HCT116 (cell line): Measurements from ENCODE around the gene USP24. TPM values are rescaled to one million over a fixed set of nuclear protein-coding genes. Genes with fewer than 3 reads are reported as not detected.

Source experiments
- ATAC-seq: fragments of 200-7000 bp; cut with Tn5 transposase; 2 replicates; pipeline ENCODE4 v1.9.1; 2020; ENCODE audit warnings: mild to moderate bottlenecking, moderate library complexity
- BruUV-seq: library from RNA; stranded (reverse); fragments of 400-500 nt; replicated peaks from 2 replicates; lab custom pipeline; 2021; lab: Mats Ljungman, UMichigan
- CTCF ChIA-PET: fragments of 300-600 bp; sonication (Branson Sonifier 250); formaldehyde crosslinking; loops from one replicate; lab custom pipeline; 2021; ENCODE audit warnings: antibody characterized with exemption; lab: Charles Lee
- POLR2A ChIA-PET: fragments of 300-600, 350-600 bp; sonication (Branson Sonifier 250); formaldehyde crosslinking; loops from one replicate; lab custom pipeline; 2021; ENCODE audit warnings: antibody characterized with exemption; lab: Charles Lee
- RAD21 ChIA-PET, 2 experiments: fragments of 300-600 bp; sonication (Branson Sonifier 250); formaldehyde crosslinking; loops; one replicate each; lab custom pipeline; 2023; ENCODE audit warnings: low total read pairs in 2 of 2; ENCODE audit not compliant: uncharacterized antibody in 2 of 2, unreplicated experiment in 2 of 2, low non-redundant PET in 1 of 2; lab: Charles Lee
- DNase-seq: peaks from one replicate; pipeline ENCODE4 v3.0.0-alpha.2; 2010; ENCODE audit warnings: low read depth, low spot score
- H2AFZ ChIP-seq: fragments of 200-600 bp; shearing (Covaris generic), sonication (generic); 2 replicates; pipeline ENCODE4 v1.6.1; 2017; ENCODE audit warnings: low read depth, mixed run types, mixed read lengths, antibody characterized with exemption, low read length; ENCODE audit not compliant: poor library complexity, severe bottlenecking
- H3K27ac ChIP-seq: 2 replicates; pipeline ENCODE4 v1.5.1; 2012; ENCODE audit warnings: low read depth, low read length
- H3K27me3 ChIP-seq: fragments of 200-600 bp; sonication (generic); 2 replicates; pipeline ENCODE4 v1.6.1; 2016; ENCODE audit warnings: mixed run types, low read length, mixed read lengths; ENCODE audit not compliant: insufficient read depth
- H3K36me3 ChIP-seq, 2 experiments: fragments of 200-500 bp in 1 of 2; fragments of 200-600 bp in 1 of 2; sonication (Bioruptor generic) in 1 of 2; sonication (generic) in 1 of 2; 2 replicates each; pipeline versions ENCODE4 v1.5.1 to v1.6.1; 2014 to 2016; ENCODE audit warnings: low read length in 2 of 2, inconsistent platforms in 1 of 2, mixed read lengths in 1 of 2, mixed run types in 1 of 2; ENCODE audit not compliant: insufficient read depth in 2 of 2, control insufficient read depth in 1 of 2
- H3K4me1 ChIP-seq, 2 experiments: fragments of 200-600 bp in 1 of 2; sonication (generic) in 1 of 2; 2 replicates each; pipeline versions ENCODE4 v1.5.1 to v1.6.1; 2012 to 2017; ENCODE audit warnings: low read length in 2 of 2, inconsistent platforms in 1 of 2, mild to moderate bottlenecking in 1 of 2, mixed read lengths in 1 of 2, mixed run types in 1 of 2, moderate library complexity in 1 of 2; ENCODE audit not compliant: insufficient read depth in 2 of 2, control insufficient read depth in 1 of 2
- H3K4me2 ChIP-seq: fragments of 200-600 bp; sonication (generic); 2 replicates; pipeline ENCODE4 v1.6.1; 2017; ENCODE audit warnings: mixed run types, low read length, mixed read lengths
- H3K4me3 ChIP-seq, 2 experiments: fragments of 200-600 bp in 1 of 2; sonication (generic) in 1 of 2; replicated peaks in 1 of 2; 2 replicates each; pipeline ENCODE4 v1.5.1; 2011 to 2016; ENCODE audit warnings: low read length in 2 of 2, control low read depth in 1 of 2, low read depth in 1 of 2, mild to moderate bottlenecking in 1 of 2, mixed read lengths in 1 of 2, mixed run types in 1 of 2
- H3K79me2 ChIP-seq: fragments of 200-600 bp; sonication (generic); 2 replicates; pipeline ENCODE4 v1.6.1; 2017; ENCODE audit warnings: mild to moderate bottlenecking, mixed run types, low read length, moderate library complexity, mixed read lengths; ENCODE audit not compliant: insufficient read depth
- H3K9ac ChIP-seq: fragments of 200-600 bp; sonication (generic); 2 replicates; pipeline ENCODE4 v1.6.1; 2016; ENCODE audit warnings: low read length, mixed read lengths
- H3K9me2 ChIP-seq: fragments of 200-600 bp; sonication (generic), shearing (Covaris generic); 2 replicates; pipeline ENCODE4 v1.6.1; 2017; ENCODE audit warnings: mixed run types, mild to moderate bottlenecking, moderate library complexity; ENCODE audit not compliant: insufficient read depth
- H3K9me3 ChIP-seq, 2 experiments: fragments of 200-500 bp in 1 of 2; fragments of 200-600 bp in 1 of 2; sonication (Bioruptor generic) in 1 of 2; sonication (generic) in 1 of 2; 2 replicates each; pipeline ENCODE4 v1.6.1; 2014 to 2017; ENCODE audit warnings: low read length in 2 of 2, mixed read lengths in 2 of 2, inconsistent platforms in 1 of 2, low read depth in 1 of 2, mild to moderate bottlenecking in 1 of 2, mixed run types in 1 of 2, moderate library complexity in 1 of 2; ENCODE audit not compliant: control insufficient read depth in 1 of 2, insufficient read depth in 1 of 2
- H4K20me1 ChIP-seq: fragments of 200-600 bp; sonication (generic), shearing (Covaris generic); 2 replicates; pipeline ENCODE4 v1.6.1; 2017; ENCODE audit warnings: mixed run types, mild to moderate bottlenecking, moderate library complexity; ENCODE audit not compliant: insufficient read depth
- CBX3 ChIP-seq: IDR thresholded peaks from 2 replicates; pipeline ENCODE4 v1.6.1; 2012; ENCODE audit warnings: low read depth
- CEBPB ChIP-seq: IDR thresholded peaks from 2 replicates; pipeline ENCODE4 v1.6.1; 2012; ENCODE audit warnings: low read depth
- EGR1 ChIP-seq: IDR thresholded peaks from 2 replicates; pipeline ENCODE4 v1.6.1; 2012; ENCODE audit warnings: low read depth
- ELF1 ChIP-seq: IDR thresholded peaks from 2 replicates; pipeline ENCODE4 v1.6.1; 2012; ENCODE audit warnings: low read depth, borderline replicate concordance
- EZH2 ChIP-seq: fragments of 200-600 bp; sonication (generic); IDR thresholded peaks from 2 replicates; pipeline ENCODE4 v1.6.1; 2017; ENCODE audit warnings: antibody characterized with exemption, mixed run types
- EZH2phosphoT487 ChIP-seq: fragments of 200-600 bp; IDR thresholded peaks from 2 replicates; pipeline ENCODE4 v1.6.1; 2018; ENCODE audit warnings: antibody characterized with exemption, borderline replicate concordance
- FOSL1 ChIP-seq: IDR thresholded peaks from 2 replicates; pipeline ENCODE4 v1.6.1; 2012; ENCODE audit warnings: low read depth
- POLR2AphosphoS5 ChIP-seq: IDR thresholded peaks from 2 replicates; pipeline ENCODE4 v1.6.1; 2011; ENCODE audit warnings: mild to moderate bottlenecking, low read depth, low read length, moderate library complexity
- RAD21 ChIP-seq: IDR thresholded peaks from 2 replicates; pipeline ENCODE4 v1.6.1; 2012; ENCODE audit warnings: low read depth, mild to moderate bottlenecking
- SIN3A ChIP-seq: IDR thresholded peaks from 2 replicates; pipeline ENCODE4 v1.6.1; 2012; ENCODE audit warnings: low read depth
- SRF ChIP-seq: IDR thresholded peaks from 2 replicates; pipeline ENCODE4 v1.6.1; 2012; ENCODE audit warnings: low read depth
- YY1 ChIP-seq: IDR thresholded peaks from 2 replicates; pipeline ENCODE4 v1.6.1; 2011; ENCODE audit warnings: low read length, low read depth, moderate library complexity, mild to moderate bottlenecking; ENCODE audit not compliant: insufficient replicate concordance; ENCODE audit errors: extremely low read depth
- ZFX ChIP-seq: fragments of 450-650 bp; IDR thresholded peaks from 2 replicates; pipeline ENCODE4 v1.6.1; 2017
- ZNF274 ChIP-seq: fragments of 200-500 bp; sonication (Bioruptor generic); IDR thresholded peaks from 2 replicates; pipeline ENCODE4 v1.6.1; 2014; ENCODE audit warnings: mild to moderate bottlenecking, low read depth, low read length, inconsistent platforms
- intact Hi-C: fragments of 100-400 bp; cut with micrococcal nuclease; formaldehyde crosslinking; loops from 2 replicates; pipeline ENCODE4 v1.10.0; 2022
- total RNA-seq: library from RNA; stranded (reverse); gene quantifications from one replicate; pipeline ENCODE4 v1.2.1, GENCODE V29; 2021; ENCODE audit not compliant: unreplicated experiment
- TF ChIP-seq, protein P1 (sequence below): IDR thresholded peaks from 2 replicates; pipeline ENCODE4 v1.6.1; 2012
- TF ChIP-seq, protein P2 (sequence below): IDR thresholded peaks from 2 replicates; pipeline ENCODE4 v1.6.1; 2011; ENCODE audit warnings: mild to moderate bottlenecking, low read length, moderate library complexity; ENCODE audit not compliant: insufficient replicate concordance; ENCODE audit errors: extremely low read depth
- TF ChIP-seq, protein P3 (sequence below): IDR thresholded peaks from 2 replicates; pipeline ENCODE4 v1.6.1; 2012; ENCODE audit warnings: low read depth
- TF ChIP-seq, protein P4 (sequence below): IDR thresholded peaks from 2 replicates; pipeline ENCODE4 v1.6.1; 2012
- TF ChIP-seq, protein P5 (sequence below), 3 experiments: fragments of 200-600 bp in 1 of 3; sonication (generic) in 1 of 3; IDR thresholded peaks in 2 of 3; conservative IDR thresholded peaks in 1 of 3; 2 replicates each; pipeline ENCODE4 v1.5.1; 2012 to 2017; ENCODE audit warnings: low read depth in 2 of 3, low read length in 2 of 3, antibody characterized with exemption in 1 of 3, borderline replicate concordance in 1 of 3, control low read depth in 1 of 3, mild to moderate bottlenecking in 1 of 3, mixed read lengths in 1 of 3, mixed run types in 1 of 3, moderate library complexity in 1 of 3; ENCODE audit not compliant: insufficient read depth in 1 of 3

Gene USP24
- total RNA-seq, 1 experiment from 2014 or later, result 34.2 TPM

DNA sequence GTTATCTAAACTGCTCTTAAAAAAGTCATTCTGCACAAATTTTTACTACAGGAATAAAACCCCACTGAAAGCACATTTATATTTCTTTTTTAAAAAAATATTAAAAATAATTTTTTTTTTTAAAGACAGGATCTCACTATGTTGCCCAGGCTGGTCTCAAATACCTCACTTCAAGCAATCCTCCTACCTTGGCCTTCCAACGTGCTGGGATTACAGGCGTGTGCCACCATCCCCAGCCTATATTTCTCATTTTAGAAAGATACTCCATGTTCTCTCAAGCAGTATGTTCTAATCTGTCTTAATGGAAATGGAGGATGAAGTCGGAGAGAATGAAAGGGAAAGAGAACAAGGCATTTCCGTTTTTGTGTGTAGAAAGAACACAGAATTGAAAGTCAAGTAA is 17.1 kb downstream of the USP24 start:
- intact Hi-C loops, result no loop called here
- no peak for TF ChIP-seq CEBPB
- TF ChIP-seq, protein P1, sequence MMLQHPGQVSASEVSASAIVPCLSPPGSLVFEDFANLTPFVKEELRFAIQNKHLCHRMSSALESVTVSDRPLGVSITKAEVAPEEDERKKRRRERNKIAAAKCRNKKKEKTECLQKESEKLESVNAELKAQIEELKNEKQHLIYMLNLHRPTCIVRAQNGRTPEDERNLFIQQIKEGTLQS, result no peak
- no peak for TF ChIP-seq SRF
- no peak for TF ChIP-seq POLR2AphosphoS5
- no peak for TF ChIP-seq ELF1
- no peak for TF ChIP-seq EZH2phosphoT487
- TF ChIP-seq EGR1, result no peak
- TF ChIP-seq RAD21, result no peak
- TF ChIP-seq, protein P2, sequence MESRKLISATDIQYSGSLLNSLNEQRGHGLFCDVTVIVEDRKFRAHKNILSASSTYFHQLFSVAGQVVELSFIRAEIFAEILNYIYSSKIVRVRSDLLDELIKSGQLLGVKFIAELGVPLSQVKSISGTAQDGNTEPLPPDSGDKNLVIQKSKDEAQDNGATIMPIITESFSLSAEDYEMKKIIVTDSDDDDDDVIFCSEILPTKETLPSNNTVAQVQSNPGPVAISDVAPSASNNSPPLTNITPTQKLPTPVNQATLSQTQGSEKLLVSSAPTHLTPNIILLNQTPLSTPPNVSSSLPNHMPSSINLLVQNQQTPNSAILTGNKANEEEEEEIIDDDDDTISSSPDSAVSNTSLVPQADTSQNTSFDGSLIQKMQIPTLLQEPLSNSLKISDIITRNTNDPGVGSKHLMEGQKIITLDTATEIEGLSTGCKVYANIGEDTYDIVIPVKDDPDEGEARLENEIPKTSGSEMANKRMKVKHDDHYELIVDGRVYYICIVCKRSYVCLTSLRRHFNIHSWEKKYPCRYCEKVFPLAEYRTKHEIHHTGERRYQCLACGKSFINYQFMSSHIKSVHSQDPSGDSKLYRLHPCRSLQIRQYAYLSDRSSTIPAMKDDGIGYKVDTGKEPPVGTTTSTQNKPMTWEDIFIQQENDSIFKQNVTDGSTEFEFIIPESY, result no peak
- TF ChIP-seq, protein P3, sequence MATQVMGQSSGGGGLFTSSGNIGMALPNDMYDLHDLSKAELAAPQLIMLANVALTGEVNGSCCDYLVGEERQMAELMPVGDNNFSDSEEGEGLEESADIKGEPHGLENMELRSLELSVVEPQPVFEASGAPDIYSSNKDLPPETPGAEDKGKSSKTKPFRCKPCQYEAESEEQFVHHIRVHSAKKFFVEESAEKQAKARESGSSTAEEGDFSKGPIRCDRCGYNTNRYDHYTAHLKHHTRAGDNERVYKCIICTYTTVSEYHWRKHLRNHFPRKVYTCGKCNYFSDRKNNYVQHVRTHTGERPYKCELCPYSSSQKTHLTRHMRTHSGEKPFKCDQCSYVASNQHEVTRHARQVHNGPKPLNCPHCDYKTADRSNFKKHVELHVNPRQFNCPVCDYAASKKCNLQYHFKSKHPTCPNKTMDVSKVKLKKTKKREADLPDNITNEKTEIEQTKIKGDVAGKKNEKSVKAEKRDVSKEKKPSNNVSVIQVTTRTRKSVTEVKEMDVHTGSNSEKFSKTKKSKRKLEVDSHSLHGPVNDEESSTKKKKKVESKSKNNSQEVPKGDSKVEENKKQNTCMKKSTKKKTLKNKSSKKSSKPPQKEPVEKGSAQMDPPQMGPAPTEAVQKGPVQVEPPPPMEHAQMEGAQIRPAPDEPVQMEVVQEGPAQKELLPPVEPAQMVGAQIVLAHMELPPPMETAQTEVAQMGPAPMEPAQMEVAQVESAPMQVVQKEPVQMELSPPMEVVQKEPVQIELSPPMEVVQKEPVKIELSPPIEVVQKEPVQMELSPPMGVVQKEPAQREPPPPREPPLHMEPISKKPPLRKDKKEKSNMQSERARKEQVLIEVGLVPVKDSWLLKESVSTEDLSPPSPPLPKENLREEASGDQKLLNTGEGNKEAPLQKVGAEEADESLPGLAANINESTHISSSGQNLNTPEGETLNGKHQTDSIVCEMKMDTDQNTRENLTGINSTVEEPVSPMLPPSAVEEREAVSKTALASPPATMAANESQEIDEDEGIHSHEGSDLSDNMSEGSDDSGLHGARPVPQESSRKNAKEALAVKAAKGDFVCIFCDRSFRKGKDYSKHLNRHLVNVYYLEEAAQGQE, result no peak
- TF ChIP-seq, protein P4, sequence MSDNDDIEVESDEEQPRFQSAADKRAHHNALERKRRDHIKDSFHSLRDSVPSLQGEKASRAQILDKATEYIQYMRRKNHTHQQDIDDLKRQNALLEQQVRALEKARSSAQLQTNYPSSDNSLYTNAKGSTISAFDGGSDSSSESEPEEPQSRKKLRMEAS, result no peak
- TF ChIP-seq CBX3, result no peak
- no peak for TF ChIP-seq EZH2
- no peak for TF ChIP-seq YY1
- TF ChIP-seq ZNF274, result no peak
- TF ChIP-seq ZFX, result no peak
- TF ChIP-seq, protein P5, sequence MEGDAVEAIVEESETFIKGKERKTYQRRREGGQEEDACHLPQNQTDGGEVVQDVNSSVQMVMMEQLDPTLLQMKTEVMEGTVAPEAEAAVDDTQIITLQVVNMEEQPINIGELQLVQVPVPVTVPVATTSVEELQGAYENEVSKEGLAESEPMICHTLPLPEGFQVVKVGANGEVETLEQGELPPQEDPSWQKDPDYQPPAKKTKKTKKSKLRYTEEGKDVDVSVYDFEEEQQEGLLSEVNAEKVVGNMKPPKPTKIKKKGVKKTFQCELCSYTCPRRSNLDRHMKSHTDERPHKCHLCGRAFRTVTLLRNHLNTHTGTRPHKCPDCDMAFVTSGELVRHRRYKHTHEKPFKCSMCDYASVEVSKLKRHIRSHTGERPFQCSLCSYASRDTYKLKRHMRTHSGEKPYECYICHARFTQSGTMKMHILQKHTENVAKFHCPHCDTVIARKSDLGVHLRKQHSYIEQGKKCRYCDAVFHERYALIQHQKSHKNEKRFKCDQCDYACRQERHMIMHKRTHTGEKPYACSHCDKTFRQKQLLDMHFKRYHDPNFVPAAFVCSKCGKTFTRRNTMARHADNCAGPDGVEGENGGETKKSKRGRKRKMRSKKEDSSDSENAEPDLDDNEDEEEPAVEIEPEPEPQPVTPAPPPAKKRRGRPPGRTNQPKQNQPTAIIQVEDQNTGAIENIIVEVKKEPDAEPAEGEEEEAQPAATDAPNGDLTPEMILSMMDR (IDR thresholded peaks at IDR 0.05 in 2 of 3, conservative IDR thresholded peaks at IDR 0.05 in 1 of 3; ENCODE audit: borderline replicate concordance in 1 of 3, insufficient read depth in 1 of 3, low read depth in 2 of 3, low read length in 2 of 3), result no peak
- no peak for TF ChIP-seq SIN3A
- TF ChIP-seq FOSL1, result no peak
- TF ChIP-seq, all 23 proteins: peak for 0
- H3K9me2 ChIP-seq, result no peaks in the 10 kb centered on the region
- H4K20me1 ChIP-seq, result peaks cover 3% of the 10 kb centered on the region; the same call in 1 of the 2 replicates
- no peak overlapping the region for H3K4me3 ChIP-seq
- H3K79me2 ChIP-seq, result peaks cover 87% of the 10 kb centered on the region
- POLR2A ChIA-PET, result no interaction called here
- no peak for DNase-seq
- RAD21 ChIA-PET, result no interaction called here
- ATAC-seq, result no peak
- no peaks in the 10 kb centered on the region for H3K36me3 ChIP-seq
- H2AFZ ChIP-seq, result no peak overlapping the region
- H3K27me3 ChIP-seq, result no peaks in the 10 kb centered on the region
- H3K9ac ChIP-seq, result no peak overlapping the region
- no TSS peak for BruUV-seq
- H3K4me1 ChIP-seq, result no peaks in the 10 kb centered on the region
- no peaks in the 10 kb centered on the region for H3K9me3 ChIP-seq
- H3K27ac ChIP-seq, result no peak overlapping the region
- CTCF ChIA-PET, result no interaction called here
- no peak overlapping the region for H3K4me2 ChIP-seq
